ENCODE results near the gene ATP2A2. TPM values are rescaled to one million over a fixed set of nuclear protein-coding genes. Genes with fewer than 3 reads are reported as not detected.
A peak's percentile ranks its signal among the peaks of the same experiment; 100 is the strongest.

Gene ATP2A2
- total RNA-seq, 2 donors from 2014 or later = 1,597 to 3,086 TPM

DNA sequence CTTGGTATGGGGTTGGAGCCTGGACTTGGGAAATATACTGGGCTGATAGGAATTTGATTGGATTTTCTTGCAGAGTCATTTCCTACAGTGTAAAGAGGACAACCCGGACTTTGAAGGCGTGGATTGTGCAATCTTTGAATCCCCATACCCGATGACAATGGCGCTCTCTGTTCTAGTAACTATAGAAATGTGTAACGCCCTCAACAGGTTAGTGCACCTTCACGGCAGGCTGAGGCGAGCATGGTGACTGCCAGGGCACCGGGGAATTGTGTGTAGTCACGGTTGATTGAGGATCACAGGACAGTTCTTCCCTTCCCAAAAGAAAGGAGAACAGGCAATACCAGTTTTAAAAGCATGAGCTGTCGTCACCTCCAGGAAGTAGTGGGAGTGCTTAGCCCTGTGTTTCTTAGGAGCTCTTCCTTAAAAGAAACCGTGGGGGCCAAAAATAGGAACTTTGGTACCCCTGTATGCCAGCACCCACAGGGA lies 64.2 kb downstream of the ATP2A2 start:
- Histone ChIP-seq H3K27ac (peak overlapping the region in 1 of 2 donors; percentile 1), H3K9me3 (no peaks in the 10 kb centered on the region), H3K4me1 (peaks cover 0 to 8% of the 10 kb centered on the region in 2 donors), H3K4me3 (no peak overlapping the region), H3K27me3 (no peaks in the 10 kb centered on the region), H3K36me3 (peaks cover 100% of the 10 kb centered on the region)
- TF ChIP-seq, protein P1, sequence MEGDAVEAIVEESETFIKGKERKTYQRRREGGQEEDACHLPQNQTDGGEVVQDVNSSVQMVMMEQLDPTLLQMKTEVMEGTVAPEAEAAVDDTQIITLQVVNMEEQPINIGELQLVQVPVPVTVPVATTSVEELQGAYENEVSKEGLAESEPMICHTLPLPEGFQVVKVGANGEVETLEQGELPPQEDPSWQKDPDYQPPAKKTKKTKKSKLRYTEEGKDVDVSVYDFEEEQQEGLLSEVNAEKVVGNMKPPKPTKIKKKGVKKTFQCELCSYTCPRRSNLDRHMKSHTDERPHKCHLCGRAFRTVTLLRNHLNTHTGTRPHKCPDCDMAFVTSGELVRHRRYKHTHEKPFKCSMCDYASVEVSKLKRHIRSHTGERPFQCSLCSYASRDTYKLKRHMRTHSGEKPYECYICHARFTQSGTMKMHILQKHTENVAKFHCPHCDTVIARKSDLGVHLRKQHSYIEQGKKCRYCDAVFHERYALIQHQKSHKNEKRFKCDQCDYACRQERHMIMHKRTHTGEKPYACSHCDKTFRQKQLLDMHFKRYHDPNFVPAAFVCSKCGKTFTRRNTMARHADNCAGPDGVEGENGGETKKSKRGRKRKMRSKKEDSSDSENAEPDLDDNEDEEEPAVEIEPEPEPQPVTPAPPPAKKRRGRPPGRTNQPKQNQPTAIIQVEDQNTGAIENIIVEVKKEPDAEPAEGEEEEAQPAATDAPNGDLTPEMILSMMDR (IDR thresholded peaks at IDR 0.05) = no peak
- peak; percentile 54 for DNase-seq (ENCODE audit: low spot score)

DNA sequence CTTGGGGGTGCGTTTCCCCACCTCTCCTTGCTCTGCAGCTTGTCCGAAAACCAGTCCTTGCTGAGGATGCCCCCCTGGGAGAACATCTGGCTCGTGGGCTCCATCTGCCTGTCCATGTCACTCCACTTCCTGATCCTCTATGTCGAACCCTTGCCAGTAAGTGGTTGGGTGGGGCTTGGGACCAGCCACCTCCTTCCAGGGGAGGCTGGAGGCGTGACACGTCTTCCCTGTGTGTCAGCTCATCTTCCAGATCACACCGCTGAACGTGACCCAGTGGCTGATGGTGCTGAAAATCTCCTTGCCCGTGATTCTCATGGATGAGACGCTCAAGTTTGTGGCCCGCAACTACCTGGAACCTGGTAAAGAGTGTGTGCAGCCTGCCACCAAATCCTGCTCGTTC lies 64.9 kb downstream of the ATP2A2 start:
- DNase-seq (ENCODE audit: low spot score) = peak; percentile 46
- no peaks in the 10 kb centered on the region for H3K9me3 ChIP-seq
- TF ChIP-seq, protein P1 (IDR thresholded peaks at IDR 0.05) = no peak
- H3K36me3 ChIP-seq = peaks cover 100% of the 10 kb centered on the region
- H3K4me3 ChIP-seq = no peak overlapping the region
- no peak overlapping the region for H3K27ac ChIP-seq
- H3K4me1 ChIP-seq = peaks cover 0 to 8% of the 10 kb centered on the region in 2 donors
- no peaks in the 10 kb centered on the region for H3K27me3 ChIP-seq

DNA sequence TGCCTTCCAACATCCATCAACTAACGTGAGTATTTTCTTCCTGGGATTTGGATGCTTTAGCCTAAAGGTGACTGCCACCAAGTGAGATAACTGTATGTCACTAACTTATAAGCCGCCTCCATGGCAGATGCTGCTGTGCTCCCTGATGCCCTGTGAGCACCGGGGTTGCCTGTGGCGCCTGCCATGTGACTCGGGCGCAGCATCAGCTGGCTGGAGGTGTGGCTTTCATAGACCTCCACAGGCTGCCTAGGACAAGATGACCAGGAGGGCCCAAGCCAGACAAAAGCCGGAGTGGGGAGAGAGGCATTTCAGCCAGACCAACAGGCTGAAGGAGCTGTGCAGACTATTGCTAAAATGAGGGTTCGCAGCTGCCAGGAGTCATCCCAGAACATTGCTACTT lies 66.7 kb downstream of the ATP2A2 start:
- Histone ChIP-seq H3K4me3 (no peak overlapping the region), H3K27ac (no peak overlapping the region), H3K36me3 (peaks cover 89% of the 10 kb centered on the region), H3K9me3 (no peaks in the 10 kb centered on the region), H3K27me3 (no peaks in the 10 kb centered on the region), H3K4me1 (peaks cover 0 to 8% of the 10 kb centered on the region in 2 donors)
- no peak for DNase-seq (ENCODE audit: low spot score)
- TF ChIP-seq, protein P1 (IDR thresholded peaks at IDR 0.05) = no peak

DNA sequence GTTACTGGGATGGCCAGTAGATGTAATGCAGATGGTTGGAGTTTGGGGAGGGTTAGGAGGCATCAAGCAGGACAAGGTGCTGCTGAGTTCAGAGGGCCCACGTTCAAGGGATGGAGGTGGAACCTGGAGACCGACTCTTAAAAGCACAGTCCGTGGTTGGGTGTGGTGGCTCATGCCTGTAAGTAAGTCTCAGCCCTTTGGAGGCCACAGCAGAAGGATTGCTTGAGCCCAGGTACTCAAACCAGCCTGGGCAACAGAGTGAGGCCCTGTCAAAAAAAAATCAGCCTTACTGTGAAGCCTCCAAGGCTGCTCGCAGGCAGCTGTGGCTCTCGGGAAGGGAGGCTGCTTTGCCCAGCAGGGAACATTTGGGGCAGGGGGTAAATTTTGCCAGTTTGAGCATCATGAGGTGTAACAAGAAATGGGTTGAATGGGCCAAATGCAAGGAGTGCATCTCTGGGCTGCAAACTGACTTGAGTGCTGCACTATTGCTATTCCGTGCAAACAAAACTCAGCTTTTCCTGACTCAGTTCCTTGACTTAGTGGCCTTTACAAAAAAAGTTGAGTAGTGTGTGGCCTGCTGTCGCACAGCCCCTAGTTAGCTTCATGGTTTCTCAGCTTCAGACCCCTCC lies 67.5 kb downstream of the ATP2A2 start:
- Histone ChIP-seq H3K27ac (no peak overlapping the region), H3K27me3 (no peaks in the 10 kb centered on the region), H3K4me1 (peaks cover 0 to 8% of the 10 kb centered on the region in 2 donors), H3K9me3 (no peaks in the 10 kb centered on the region), H3K4me3 (no peak overlapping the region), H3K36me3 (peaks cover 81% of the 10 kb centered on the region)
- DNase-seq (ENCODE audit: low spot score) = no peak
- TF ChIP-seq, protein P1 (IDR thresholded peaks at IDR 0.05) = no peak

DNA sequence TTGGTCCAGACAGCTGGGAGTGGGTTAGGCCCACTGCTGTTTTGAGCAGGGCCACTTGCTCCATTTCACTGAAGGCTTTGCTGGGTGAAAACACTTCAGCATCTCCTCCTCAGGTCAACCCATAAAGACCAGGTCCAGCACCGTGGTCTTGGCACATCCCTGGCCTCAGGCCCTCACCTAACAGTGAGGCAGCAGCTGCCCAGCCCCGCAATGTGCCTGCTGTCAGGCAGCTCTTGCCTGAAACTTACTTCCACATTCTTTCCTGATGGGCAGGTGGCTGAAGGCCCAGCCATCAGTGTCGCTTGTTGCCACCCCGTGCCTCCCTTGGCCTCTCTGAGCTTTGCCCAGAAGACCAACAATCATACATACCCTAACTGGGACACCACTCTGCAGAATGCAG lies 68.0 kb downstream of the ATP2A2 start:
- no peak for DNase-seq (ENCODE audit: low spot score)
- H3K9me3 ChIP-seq = no peaks in the 10 kb centered on the region
- H3K4me3 ChIP-seq = no peak overlapping the region
- peaks cover 0 to 8% of the 10 kb centered on the region in 2 donors for H3K4me1 ChIP-seq
- TF ChIP-seq, protein P1 (IDR thresholded peaks at IDR 0.05) = no peak
- H3K36me3 ChIP-seq = peaks cover 76% of the 10 kb centered on the region
- no peaks in the 10 kb centered on the region for H3K27me3 ChIP-seq
- H3K27ac ChIP-seq = no peak overlapping the region
